ENCODE results near the gene PATL1. TPM values are rescaled to one million over a fixed set of nuclear protein-coding genes. Genes with fewer than 3 reads are reported as not detected.

PATL1 gene
- polyA plus RNA-seq, 2 of the 4 experiments (the other 2 are of a cell fraction), result 40.6 to 61.4 TPM

DNA sequence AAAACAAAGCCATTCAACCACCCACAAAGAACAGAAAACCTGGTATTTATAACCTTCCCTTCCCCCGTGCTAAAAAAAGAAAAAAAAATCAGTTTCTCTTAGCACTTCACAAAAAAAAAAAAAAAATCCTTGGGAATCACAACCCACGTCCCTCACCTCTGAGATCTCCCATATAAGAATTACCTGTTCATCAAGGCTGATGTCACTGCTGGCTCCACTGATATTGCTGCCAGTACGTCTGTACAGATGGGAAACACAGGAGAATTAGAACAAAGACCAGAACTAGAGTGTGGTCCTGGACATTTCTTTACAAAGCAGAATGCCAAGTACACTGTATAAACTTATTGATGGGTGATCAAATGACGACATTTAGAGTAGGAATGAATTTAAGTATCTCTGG is 68.2 kb downstream of the PATL1 start:
- no peak overlapping the region for H3K27ac ChIP-seq
- no peak for FAIRE-seq
- no peak for DNase-seq (ENCODE audit: low read depth in 1 of 2, low spot score in 1 of 2)
- H3K9me3 ChIP-seq, result no peaks in the 10 kb centered on the region
- POLR2A ChIA-PET, result no interaction called here
- no peak overlapping the region for H3K4me3 ChIP-seq
- TF ChIP-seq, protein P1, sequence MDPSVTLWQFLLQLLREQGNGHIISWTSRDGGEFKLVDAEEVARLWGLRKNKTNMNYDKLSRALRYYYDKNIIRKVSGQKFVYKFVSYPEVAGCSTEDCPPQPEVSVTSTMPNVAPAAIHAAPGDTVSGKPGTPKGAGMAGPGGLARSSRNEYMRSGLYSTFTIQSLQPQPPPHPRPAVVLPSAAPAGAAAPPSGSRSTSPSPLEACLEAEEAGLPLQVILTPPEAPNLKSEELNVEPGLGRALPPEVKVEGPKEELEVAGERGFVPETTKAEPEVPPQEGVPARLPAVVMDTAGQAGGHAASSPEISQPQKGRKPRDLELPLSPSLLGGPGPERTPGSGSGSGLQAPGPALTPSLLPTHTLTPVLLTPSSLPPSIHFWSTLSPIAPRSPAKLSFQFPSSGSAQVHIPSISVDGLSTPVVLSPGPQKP (IDR thresholded peaks at IDR 0.05; ENCODE audit: low read depth, low read length), result no peak
- TF ChIP-seq, protein P2, sequence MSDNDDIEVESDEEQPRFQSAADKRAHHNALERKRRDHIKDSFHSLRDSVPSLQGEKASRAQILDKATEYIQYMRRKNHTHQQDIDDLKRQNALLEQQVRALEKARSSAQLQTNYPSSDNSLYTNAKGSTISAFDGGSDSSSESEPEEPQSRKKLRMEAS (IDR thresholded peaks at IDR 0.05), result no peak
- TF ChIP-seq JUN (IDR thresholded peaks at IDR 0.05) (no peak), EHF (CRISPR knock-in tag; IDR thresholded peaks at IDR 0.05) (no peak), SREBF2 (IDR thresholded peaks at IDR 0.05) (no peak), MAFK (IDR thresholded peaks at IDR 0.05; ENCODE audit: partially characterized antibody) (no peak), FOSB (CRISPR knock-in tag; IDR thresholded peaks at IDR 0.05) (no peak), ZSCAN20 (CRISPR knock-in tag; IDR thresholded peaks at IDR 0.05) (no peak), RNF2 (IDR thresholded peaks at IDR 0.05; ENCODE audit: borderline replicate concordance, low read depth) (no peak), ZFP36 (IDR thresholded peaks at IDR 0.05; ENCODE audit: borderline replicate concordance, partially characterized antibody) (no peak), HOXA7 (CRISPR knock-in tag; IDR thresholded peaks at IDR 0.05) (no peak), NR3C1 (IDR thresholded peaks at IDR 0.05) (no peak)
- TF ChIP-seq, protein P3, sequence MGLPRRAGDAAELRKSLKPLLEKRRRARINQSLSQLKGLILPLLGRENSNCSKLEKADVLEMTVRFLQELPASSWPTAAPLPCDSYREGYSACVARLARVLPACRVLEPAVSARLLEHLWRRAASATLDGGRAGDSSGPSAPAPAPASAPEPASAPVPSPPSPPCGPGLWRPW (IDR thresholded peaks at IDR 0.05), result no peak
- TF ChIP-seq, protein P4, sequence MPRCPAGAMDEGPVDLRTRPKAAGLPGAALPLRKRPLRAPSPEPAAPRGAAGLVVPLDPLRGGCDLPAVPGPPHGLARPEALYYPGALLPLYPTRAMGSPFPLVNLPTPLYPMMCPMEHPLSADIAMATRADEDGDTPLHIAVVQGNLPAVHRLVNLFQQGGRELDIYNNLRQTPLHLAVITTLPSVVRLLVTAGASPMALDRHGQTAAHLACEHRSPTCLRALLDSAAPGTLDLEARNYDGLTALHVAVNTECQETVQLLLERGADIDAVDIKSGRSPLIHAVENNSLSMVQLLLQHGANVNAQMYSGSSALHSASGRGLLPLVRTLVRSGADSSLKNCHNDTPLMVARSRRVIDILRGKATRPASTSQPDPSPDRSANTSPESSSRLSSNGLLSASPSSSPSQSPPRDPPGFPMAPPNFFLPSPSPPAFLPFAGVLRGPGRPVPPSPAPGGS (IDR thresholded peaks at IDR 0.05), result no peak
- TF ChIP-seq, protein P5, sequence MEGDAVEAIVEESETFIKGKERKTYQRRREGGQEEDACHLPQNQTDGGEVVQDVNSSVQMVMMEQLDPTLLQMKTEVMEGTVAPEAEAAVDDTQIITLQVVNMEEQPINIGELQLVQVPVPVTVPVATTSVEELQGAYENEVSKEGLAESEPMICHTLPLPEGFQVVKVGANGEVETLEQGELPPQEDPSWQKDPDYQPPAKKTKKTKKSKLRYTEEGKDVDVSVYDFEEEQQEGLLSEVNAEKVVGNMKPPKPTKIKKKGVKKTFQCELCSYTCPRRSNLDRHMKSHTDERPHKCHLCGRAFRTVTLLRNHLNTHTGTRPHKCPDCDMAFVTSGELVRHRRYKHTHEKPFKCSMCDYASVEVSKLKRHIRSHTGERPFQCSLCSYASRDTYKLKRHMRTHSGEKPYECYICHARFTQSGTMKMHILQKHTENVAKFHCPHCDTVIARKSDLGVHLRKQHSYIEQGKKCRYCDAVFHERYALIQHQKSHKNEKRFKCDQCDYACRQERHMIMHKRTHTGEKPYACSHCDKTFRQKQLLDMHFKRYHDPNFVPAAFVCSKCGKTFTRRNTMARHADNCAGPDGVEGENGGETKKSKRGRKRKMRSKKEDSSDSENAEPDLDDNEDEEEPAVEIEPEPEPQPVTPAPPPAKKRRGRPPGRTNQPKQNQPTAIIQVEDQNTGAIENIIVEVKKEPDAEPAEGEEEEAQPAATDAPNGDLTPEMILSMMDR (IDR thresholded peaks at IDR 0.05), result no peak
- TF ChIP-seq, protein P6, sequence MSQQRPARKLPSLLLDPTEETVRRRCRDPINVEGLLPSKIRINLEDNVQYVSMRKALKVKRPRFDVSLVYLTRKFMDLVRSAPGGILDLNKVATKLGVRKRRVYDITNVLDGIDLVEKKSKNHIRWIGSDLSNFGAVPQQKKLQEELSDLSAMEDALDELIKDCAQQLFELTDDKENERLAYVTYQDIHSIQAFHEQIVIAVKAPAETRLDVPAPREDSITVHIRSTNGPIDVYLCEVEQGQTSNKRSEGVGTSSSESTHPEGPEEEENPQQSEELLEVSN (IDR thresholded peaks at IDR 0.05; ENCODE audit: borderline replicate concordance, low read depth), result no peak
- TF ChIP-seq, protein P7, sequence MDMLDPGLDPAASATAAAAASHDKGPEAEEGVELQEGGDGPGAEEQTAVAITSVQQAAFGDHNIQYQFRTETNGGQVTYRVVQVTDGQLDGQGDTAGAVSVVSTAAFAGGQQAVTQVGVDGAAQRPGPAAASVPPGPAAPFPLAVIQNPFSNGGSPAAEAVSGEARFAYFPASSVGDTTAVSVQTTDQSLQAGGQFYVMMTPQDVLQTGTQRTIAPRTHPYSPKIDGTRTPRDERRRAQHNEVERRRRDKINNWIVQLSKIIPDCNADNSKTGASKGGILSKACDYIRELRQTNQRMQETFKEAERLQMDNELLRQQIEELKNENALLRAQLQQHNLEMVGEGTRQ (IDR thresholded peaks at IDR 0.05), result no peak
- WGBS (ENCODE audit: missing lambda C conversion rate), result 83% methylated on average over 4 of the region's 4 CpGs
- CTCF ChIA-PET, result interaction anchor here (0.6 to 1.1 kb wide), 3 partner anchors 10 to 35 kb away, joined by 3 to 4 read pairs (median 4); no protein-coding TSS in a partner anchor
- no peak overlapping the region for H3K4me2 ChIP-seq
- no peaks in the 10 kb centered on the region for H3K4me1 ChIP-seq
- ATAC-seq, result no peak

DNA sequence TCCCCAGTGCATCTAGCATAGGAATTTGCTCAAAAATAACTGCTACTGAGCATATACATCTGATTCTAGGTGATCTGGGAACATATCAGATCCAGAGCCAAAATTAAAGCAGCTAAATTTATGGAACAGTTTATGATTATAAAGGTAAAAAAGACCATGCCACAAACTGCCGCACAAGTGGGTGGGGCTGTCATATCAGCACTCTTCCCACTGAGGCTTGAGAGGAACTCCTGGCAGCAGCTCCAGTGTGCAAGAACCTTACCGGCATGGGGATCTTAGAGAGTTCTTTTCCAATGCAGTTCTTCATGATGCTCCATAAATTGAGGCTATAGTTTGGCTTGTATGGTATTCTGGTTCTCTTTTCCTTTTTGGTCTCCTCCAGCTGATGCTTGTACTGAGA is 68.6 kb downstream of the PATL1 start:
- Histone ChIP-seq H3K27ac (no peak overlapping the region), H3K4me3 (no peak overlapping the region), H3K4me1 (no peaks in the 10 kb centered on the region), H3K4me2 (no peak overlapping the region), H3K9me3 (no peaks in the 10 kb centered on the region)
- POLR2A ChIA-PET, result no interaction called here
- no peak for DNase-seq (ENCODE audit: low read depth in 1 of 2, low spot score in 1 of 2)
- CTCF ChIA-PET, result interaction anchor here (0.6 to 1.1 kb wide), 3 partner anchors 10 to 35 kb away, joined by 3 to 4 read pairs (median 4); no protein-coding TSS in a partner anchor
- FAIRE-seq, result no peak
- TF ChIP-seq KDM5A (IDR thresholded peaks at IDR 0.05) (no peak), CBX2 (IDR thresholded peaks at IDR 0.05; ENCODE audit: borderline replicate concordance, low read depth) (no peak)
- no peak for ATAC-seq
- 91% methylated on average over 2 of the region's 2 CpGs for WGBS (ENCODE audit: missing lambda C conversion rate)
